Fibroblast of skin of back (primary cell): ENCODE results near the gene PCCA.
"Not testable (repeated sequence)": the region's sequence is repeated elsewhere in the genome, so short reads cannot be mapped to it uniquely, and the experiment has no call there.

Experiments
- DNase-seq: peaks from one replicate; pipeline ENCODE4 v3.0.0-alpha.2; 2013

The PCCA gene

GRCh38 chr13:100549316-100549715 lies 460.4 kb downstream of the PCCA start:
- no peak for DNase-seq

- no peak for DNase-seq
These were observed 463.9 kb downstream of the PCCA start for GRCh38 chr13:100552755-100553154.

DNA sequence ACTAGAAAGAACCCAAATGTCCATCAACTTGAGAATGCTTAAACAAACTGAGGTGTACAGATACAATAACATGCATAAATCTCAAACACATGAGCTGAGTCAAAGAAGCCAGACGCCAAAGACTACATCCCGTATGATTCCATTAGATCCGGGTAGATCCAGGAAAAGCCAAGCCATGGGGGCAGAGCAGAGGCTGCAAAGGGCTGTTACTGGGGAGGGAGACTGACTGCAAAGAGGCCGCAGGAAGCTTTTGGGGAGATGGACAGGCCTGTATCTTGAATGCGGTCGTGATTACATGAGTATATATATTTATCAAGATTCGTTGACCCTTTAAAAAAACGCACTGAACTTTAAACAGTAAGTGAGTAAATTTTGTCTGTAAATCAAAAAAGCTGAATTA lies 471.0 kb downstream of the PCCA start:
- DNase-seq: no peak

- no peak for DNase-seq
These were observed 471.7 kb downstream of the PCCA start for GRCh38 chr13:100560498-100561157.

DNA sequence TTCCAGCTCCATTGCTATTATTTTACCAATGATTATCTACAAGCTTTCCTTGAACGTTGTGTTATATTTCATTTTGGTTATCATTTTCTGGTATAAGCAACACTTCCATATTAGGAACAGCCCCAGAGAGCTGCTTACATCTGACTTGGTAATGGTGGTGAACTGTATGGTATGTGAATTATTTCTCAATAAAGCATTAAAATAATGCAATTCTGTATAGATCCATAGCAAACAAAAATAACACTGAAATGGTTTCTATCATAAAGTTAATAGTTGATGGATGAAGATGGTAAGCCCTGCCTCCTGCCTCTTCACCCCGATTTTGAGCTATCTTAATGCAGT lies 472.2 kb downstream of the PCCA start:
- no peak for DNase-seq

- DNase-seq: no peak
These were observed 472.8 kb downstream of the PCCA start for GRCh38 chr13:100561599-100562204.

- DNase-seq: no peak
These were observed 474.9 kb downstream of the PCCA start for GRCh38 chr13:100563779-100564178.

DNA sequence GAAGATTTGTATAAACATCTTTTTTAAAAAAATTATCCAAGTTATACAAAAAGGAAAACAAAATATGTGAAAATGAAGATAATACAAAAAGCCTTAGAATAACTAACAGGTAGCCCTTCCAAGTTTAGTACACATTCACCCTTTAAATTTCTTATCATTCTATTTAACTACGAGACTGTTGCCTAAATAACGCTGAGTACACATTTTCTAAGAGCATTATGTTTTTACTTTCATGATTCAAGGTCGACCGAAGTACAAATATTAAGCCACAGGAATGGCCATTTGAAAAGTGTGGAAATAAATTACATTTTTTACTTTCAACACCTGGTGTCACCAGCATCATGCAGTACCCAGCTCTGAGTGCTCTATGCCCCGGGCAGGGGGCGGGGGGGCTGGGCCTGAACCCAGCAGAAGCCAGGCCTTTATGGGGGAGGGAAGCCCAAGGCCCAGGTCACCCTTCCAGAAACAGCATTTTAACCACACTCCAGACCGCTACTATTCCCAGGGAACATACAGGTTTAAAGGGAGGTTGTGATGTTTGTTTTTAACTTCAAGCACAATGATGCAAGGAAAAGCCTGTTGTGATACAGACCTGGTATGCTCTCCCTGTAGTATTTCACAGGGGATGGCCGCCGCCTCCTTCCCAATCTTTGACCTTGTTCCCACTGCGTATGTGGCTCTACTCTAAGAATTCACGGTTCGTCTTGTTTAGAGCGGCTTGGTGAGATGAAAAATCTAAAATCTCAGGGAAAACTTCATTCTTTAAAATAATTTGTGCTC lies 475.7 kb downstream of the PCCA start:
- DNase-seq: no peak

DNA sequence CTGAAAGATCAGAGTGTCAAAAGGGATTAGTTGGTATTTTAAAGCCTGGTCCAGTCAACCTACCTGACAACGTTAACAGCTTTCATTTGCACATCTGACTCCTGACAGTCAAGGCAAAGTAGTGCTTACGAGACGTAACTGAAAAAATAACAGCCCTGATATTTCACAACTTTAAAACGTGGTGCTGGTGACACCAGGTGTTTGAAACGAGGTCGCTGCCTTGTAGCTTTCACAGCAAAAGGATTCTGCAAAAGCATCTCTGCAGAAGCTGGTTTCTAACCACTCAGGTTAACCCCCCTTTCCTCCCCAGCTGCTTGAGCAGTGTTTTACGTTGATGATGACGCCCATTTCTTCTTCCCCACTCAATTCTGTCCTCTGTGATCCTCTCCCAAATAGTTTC lies 476.4 kb downstream of the PCCA start:
- DNase-seq: no peak

DNA sequence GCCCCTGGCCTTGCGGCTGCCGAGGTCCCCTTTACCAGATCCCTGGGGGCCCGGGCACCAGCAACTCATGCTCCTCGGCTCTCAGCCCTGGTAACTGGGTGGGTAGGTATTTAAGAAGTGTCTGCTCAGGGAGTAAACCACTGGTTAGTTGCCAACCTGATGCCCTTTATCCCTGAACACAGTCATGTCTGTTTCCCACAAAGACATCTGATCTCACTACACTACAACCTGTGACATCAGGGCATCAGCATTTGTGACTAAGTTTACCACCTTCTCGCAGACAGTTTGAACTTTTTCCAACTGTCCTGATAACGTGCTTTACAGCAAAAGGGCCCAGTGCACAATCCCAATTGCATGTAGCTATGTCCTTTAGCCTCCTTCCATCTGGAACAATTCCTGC lies 477.6 kb downstream of the PCCA start:
- DNase-seq: no peak

DNA sequence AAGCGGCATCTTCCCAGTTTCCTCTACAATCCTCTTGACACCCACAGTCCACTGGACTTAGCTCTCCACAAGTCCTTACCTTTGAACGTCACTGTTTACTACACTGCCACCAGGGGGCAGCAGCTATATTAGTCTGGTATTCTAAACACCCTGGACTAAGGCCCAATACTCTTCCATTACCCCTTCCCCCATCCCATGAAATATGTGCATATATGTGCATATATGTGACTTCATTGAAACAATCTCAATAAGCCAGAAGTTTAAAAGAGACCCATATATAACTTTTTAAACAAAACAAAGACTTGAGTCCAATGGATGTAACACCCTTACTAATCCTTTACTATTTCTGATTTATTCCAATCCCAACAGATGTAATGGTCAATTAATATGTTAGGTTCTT lies 484.2 kb downstream of the PCCA start:
- peak; percentile 71 for DNase-seq

GRCh38 chr13:100577239-100577638 lies 488.3 kb downstream of the PCCA start:
- DNase-seq: not testable (repeated sequence)
